Osteocyte (in vitro differentiated cells): Measurements from ENCODE around the gene MYEF2. TPM values are rescaled to one million over a fixed set of nuclear protein-coding genes. Genes with fewer than 3 reads are reported as not detected.
A peak's percentile ranks its signal among the peaks of the same experiment; 100 is the strongest.

ENCODE experiments used
- DNase-seq: peaks from one replicate; pipeline ENCODE4 v3.0.0; 2021; ENCODE audit warnings: mixed read lengths; ENCODE audit not compliant: unreplicated experiment; ENCODE audit errors: extremely low spot score
- H3K27ac Mint-ChIP-seq: one replicate; pipeline ENCODE4 v1.8.0; 2021; ENCODE audit warnings: mild to moderate bottlenecking, mixed read lengths; ENCODE audit not compliant: unreplicated experiment
- H3K27me3 Mint-ChIP-seq: one replicate; pipeline ENCODE4 v1.8.0; 2021; ENCODE audit warnings: mixed read lengths; ENCODE audit not compliant: unreplicated experiment
- H3K36me3 Mint-ChIP-seq: one replicate; pipeline ENCODE4 v1.8.0; 2021; ENCODE audit warnings: mixed read lengths; ENCODE audit not compliant: unreplicated experiment
- H3K4me1 Mint-ChIP-seq: one replicate; pipeline ENCODE4 v1.8.0; 2021; ENCODE audit warnings: mixed read lengths; ENCODE audit not compliant: unreplicated experiment
- H3K4me3 Mint-ChIP-seq: one replicate; pipeline ENCODE4 v1.8.0; 2021; ENCODE audit warnings: mild to moderate bottlenecking, moderate library complexity, mixed read lengths; ENCODE audit not compliant: unreplicated experiment
- H3K9me3 Mint-ChIP-seq: one replicate; pipeline ENCODE4 v1.8.0; 2021; ENCODE audit warnings: mixed read lengths; ENCODE audit not compliant: unreplicated experiment
- total RNA-seq: library from RNA; stranded (reverse); gene quantifications from 2 replicates; pipeline ENCODE4 v1.2.1, GENCODE V29; 2021
- TF ChIP-seq, protein P1 (sequence below): fragments of 200-600 bp; sonication (generic); IDR thresholded peaks from 2 replicates; pipeline ENCODE4 v1.5.0; 2021; ENCODE audit warnings: antibody characterized with exemption, mild to moderate bottlenecking, moderate library complexity

The MYEF2 gene
- total RNA-seq, 1 donor from 2014 or later = 27.4 TPM

DNA sequence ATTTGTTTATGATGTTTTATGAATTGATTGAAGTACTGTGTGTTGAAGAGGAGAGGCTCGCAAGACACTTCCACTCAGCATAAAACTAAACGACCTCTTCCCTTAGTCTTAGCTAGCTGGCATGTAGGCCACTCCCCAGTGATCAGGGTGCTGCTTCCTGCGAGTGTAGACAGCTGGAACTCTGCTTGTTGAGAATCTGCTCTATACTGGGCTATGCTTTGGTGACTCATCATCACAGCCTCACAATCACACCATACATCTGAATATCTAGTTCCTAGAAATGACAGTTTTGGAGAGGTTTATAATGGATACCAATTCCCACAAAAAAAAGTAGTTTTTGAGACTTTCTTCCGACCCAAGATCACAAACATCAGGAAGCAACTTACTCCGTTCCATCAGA, 58.8 kb downstream of the MYEF2 start:
- H3K36me3 Mint-ChIP-seq = no peaks in the 10 kb centered on the region
- no peaks in the 10 kb centered on the region for H3K4me1 Mint-ChIP-seq
- TF ChIP-seq, protein P1, sequence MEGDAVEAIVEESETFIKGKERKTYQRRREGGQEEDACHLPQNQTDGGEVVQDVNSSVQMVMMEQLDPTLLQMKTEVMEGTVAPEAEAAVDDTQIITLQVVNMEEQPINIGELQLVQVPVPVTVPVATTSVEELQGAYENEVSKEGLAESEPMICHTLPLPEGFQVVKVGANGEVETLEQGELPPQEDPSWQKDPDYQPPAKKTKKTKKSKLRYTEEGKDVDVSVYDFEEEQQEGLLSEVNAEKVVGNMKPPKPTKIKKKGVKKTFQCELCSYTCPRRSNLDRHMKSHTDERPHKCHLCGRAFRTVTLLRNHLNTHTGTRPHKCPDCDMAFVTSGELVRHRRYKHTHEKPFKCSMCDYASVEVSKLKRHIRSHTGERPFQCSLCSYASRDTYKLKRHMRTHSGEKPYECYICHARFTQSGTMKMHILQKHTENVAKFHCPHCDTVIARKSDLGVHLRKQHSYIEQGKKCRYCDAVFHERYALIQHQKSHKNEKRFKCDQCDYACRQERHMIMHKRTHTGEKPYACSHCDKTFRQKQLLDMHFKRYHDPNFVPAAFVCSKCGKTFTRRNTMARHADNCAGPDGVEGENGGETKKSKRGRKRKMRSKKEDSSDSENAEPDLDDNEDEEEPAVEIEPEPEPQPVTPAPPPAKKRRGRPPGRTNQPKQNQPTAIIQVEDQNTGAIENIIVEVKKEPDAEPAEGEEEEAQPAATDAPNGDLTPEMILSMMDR = no peak
- no peaks in the 10 kb centered on the region for H3K9me3 Mint-ChIP-seq
- no peak for DNase-seq
- peaks cover 50% of the 10 kb centered on the region for H3K27me3 Mint-ChIP-seq
- H3K4me3 Mint-ChIP-seq = no peak overlapping the region
- H3K27ac Mint-ChIP-seq = no peak overlapping the region

- Mint-ChIP-seq H3K27ac (no peak overlapping the region), H3K4me1 (no peaks in the 10 kb centered on the region), H3K4me3 (no peak overlapping the region), H3K9me3 (no peaks in the 10 kb centered on the region), H3K36me3 (no peaks in the 10 kb centered on the region), H3K27me3 (peaks cover 31% of the 10 kb centered on the region)
- TF ChIP-seq, protein P1 = peak; percentile 52
- DNase-seq = no peak
Measured at GRCh38 chr15:48112242-48112641, 65.9 kb downstream of the MYEF2 start.

DNA sequence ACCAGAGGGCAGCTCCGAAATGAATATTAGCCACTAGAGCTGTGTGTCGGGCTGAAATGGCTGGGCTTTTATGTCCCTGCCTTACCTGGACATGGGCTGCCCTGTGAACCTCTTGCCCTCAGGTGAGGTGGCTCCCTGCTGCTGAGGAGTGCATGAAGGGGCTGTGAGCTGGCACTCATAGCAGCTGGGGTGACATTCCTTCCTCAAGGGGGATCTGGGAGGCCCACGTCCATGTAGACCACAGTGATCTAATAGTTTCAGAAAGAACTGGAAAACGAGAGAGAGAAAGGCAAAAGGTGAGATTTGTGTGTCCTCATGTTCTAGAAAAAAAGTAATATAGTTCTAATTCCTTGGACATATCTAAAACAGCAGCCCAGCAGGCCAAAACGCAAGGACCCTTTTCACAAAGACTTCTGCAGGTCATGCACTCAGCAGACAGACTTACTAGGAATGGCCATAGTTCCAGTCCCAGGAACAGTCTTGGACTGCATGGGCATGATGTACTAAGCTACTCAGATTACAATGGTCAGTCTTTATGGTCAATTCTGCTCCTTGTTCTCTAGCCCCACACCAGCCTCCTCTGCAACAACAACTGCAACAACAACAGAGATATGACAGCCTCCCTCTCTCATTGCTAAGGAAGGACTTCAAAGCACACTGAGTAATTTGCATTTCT, 68.1 kb downstream of the MYEF2 start:
- H3K27ac Mint-ChIP-seq = no peak overlapping the region
- no peaks in the 10 kb centered on the region for H3K4me1 Mint-ChIP-seq
- no peaks in the 10 kb centered on the region for H3K36me3 Mint-ChIP-seq
- H3K4me3 Mint-ChIP-seq = no peak overlapping the region
- TF ChIP-seq, protein P1 = no peak
- peaks cover 36% of the 10 kb centered on the region for H3K27me3 Mint-ChIP-seq
- DNase-seq = no peak
- H3K9me3 Mint-ChIP-seq = no peaks in the 10 kb centered on the region

DNA sequence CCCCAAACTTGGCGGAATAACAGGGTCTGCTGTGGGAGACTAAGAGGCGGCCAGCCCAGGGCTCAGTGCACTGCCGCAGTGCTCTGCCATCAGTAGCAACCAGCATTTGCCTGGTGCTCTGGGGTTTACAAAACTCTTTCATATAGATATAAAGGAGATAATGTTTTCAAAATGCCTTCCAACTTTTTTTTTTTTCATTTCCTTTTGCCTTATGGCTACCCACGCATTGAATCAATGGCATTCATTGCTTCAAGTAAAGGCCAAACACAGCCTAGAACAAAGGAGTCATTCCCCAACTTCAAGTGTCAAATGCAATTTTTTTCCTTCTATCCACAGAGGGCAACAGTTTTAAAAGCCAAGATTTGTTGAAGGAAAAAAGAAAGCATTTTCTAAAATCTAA, 68.9 kb downstream of the MYEF2 start:
- Mint-ChIP-seq H3K4me3 (no peak overlapping the region), H3K36me3 (no peaks in the 10 kb centered on the region), H3K4me1 (no peaks in the 10 kb centered on the region), H3K9me3 (no peaks in the 10 kb centered on the region), H3K27ac (no peak overlapping the region), H3K27me3 (peaks cover 35% of the 10 kb centered on the region)
- TF ChIP-seq, protein P1 = no peak
- DNase-seq = no peak

- no peak for DNase-seq
- Mint-ChIP-seq H3K27me3 (peaks cover 49% of the 10 kb centered on the region), H3K4me1 (no peaks in the 10 kb centered on the region), H3K27ac (no peak overlapping the region), H3K9me3 (no peaks in the 10 kb centered on the region), H3K4me3 (no peak overlapping the region), H3K36me3 (no peaks in the 10 kb centered on the region)
- TF ChIP-seq, protein P1 = no peak
Measured at GRCh38 chr15:48105936-48106335, 72.2 kb downstream of the MYEF2 start.
